Ovary (tissue), 9 donors: Measurements from ENCODE around the gene CDK6. TPM values are rescaled to one million over a fixed set of nuclear protein-coding genes. Genes with fewer than 3 reads are reported as not detected.

Experiments
- DNase-seq, 5 donors: peaks; one replicate each; pipeline ENCODE4 v3.0.0-alpha.2; 2019 to 2020
- H3K27ac ChIP-seq, 2 donors: fragments of 200-600 bp; one replicate each; pipeline versions ENCODE4 v1.5.1 to v1.8.0; 2019 to 2022
- H3K27me3 ChIP-seq: fragments of 200-600 bp; one replicate; pipeline ENCODE4 v1.8.0; 2022
- H3K36me3 ChIP-seq: fragments of 200-600 bp; sonication (generic); one replicate; pipeline ENCODE4 v1.5.1; 2019
- H3K4me1 ChIP-seq: one replicate; pipeline ENCODE4 v1.8.1; 2013; ENCODE audit warnings: mild to moderate bottlenecking, moderate library complexity; ENCODE audit not compliant: insufficient read depth
- H3K4me3 ChIP-seq: fragments of 200-600 bp; sonication (generic); one replicate; pipeline ENCODE4 v1.5.1; 2017
- H3K9me3 ChIP-seq, 2 donors: fragments of 200-600 bp in 1 of 2; sonication (generic) in 1 of 2; one replicate each; pipeline versions ENCODE4 v1.5.1 to v1.8.1; 2013 to 2019; ENCODE audit warnings: mild to moderate bottlenecking in 1 of 2, moderate library complexity in 1 of 2
- CTCF ChIP-seq, 3 donors: fragments of 450-650 bp in 2 of 3; fragments of 200-600 bp in 1 of 3; IDR thresholded peaks; one replicate each; pipeline versions ENCODE4 v1.5.1 to v1.8.0; 2016 to 2022; ENCODE audit warnings: antibody characterized with exemption in 3 of 3, mild to moderate bottlenecking in 1 of 3
- EP300 ChIP-seq: sonication (generic); formaldehyde crosslinking; IDR thresholded peaks from one replicate; pipeline ENCODE4 v1.6.1; 2017; ENCODE audit warnings: antibody characterized with exemption
- POLR2A ChIP-seq: fragments of 450-650 bp; IDR thresholded peaks from one replicate; pipeline ENCODE4 v1.6.1; 2017; ENCODE audit warnings: antibody characterized with exemption, mild to moderate bottlenecking, moderate library complexity
- WGBS, 3 donors: extraction: QIAGEN DNeasy Blood & Tissue Kit in 1 of 3; methylation state at CpG; one replicate each; pipeline versions ENCODE4 v1.1.5 to v1.1.7; 2013 to 2017; 5-methylcytosine and 5-hydroxymethylcytosine counted together
- intact Hi-C, 4 donors: fragments of 100-400 bp; cut with DNase I; formaldehyde crosslinking; loops; one replicate each; pipeline versions ENCODE4 v1.11.0 to v1.15.1; 2022 to 2023
- polyA plus RNA-seq, 2 donors: library from polyadenylated mRNA; stranded (reverse); fragments of 200-250 nt in 1 of 2; fragments of 350-450 nt in 1 of 2; fragmentation: Illumina TruSeq in 1 of 2; extraction: RNeasy Lipid Tissue Mini Kit (QIAGEN cat#74804) in 1 of 2; gene quantifications; one replicate each; pipeline ENCODE4 v1.2.3, GENCODE V29; 2013 to 2014
- total RNA-seq, 7 donors: library from RNA; depleted of rRNA in 2 of 7; stranded (reverse); fragments of >200 nt in 2 of 7; fragmentation: NEBNext Ultra II Directional in 3 of 7; extraction: Animal tissue kit (Norgen Biotek cat#: 25700) in 3 of 7; gene quantifications; one replicate each; pipeline versions ENCODE4 v1.1.0 to v1.2.4, GENCODE V29; 2016 to 2023
- donor health status: DM: no; HTN: no; CAD: no; lungs with moderate emphysema.
- donor health status: DM: no; HTN: no; CAD: no.
- donor health status: Bipolar disorder and iron deficiency.
- donor health status: DM: yes; HTN: yes; CAD: no.
- donor health status: DM: no; HTN: no; CAD: no.
- donor health status: DM: yes; HTN: yes; CAD: no.

CDK6 gene
- total and polyA plus RNA-seq, 9 donors: 1.8 to 20.4 (median 11.2) TPM

GRCh38 chr7:92584953-92585352 lies 251.4 kb downstream of the CDK6 start:
- no peaks in the 10 kb centered on the region for H3K27me3 ChIP-seq
- H3K36me3 ChIP-seq: no peaks in the 10 kb centered on the region
- no peak overlapping the region for H3K4me3 ChIP-seq
- H3K27ac ChIP-seq: no peak overlapping the region
- H3K4me1 ChIP-seq: peaks cover 13% of the 10 kb centered on the region
- TF ChIP-seq EP300: no peak
- TF ChIP-seq POLR2A: no peak
- TF ChIP-seq CTCF (IDR thresholded peaks at IDR 0.05): no peak
- intact Hi-C loops: no loop called here
- DNase-seq: no peak
- no peaks in the 10 kb centered on the region for H3K9me3 ChIP-seq

GRCh38 chr7:92582948-92583347 lies 253.4 kb downstream of the CDK6 start:
- TF ChIP-seq POLR2A: no peak
- no peak for DNase-seq
- H3K9me3 ChIP-seq: no peaks in the 10 kb centered on the region
- 96 to 100% (median 98%) methylated on average over 1 of the region's 1 CpG for WGBS, 3 donors
- no peak overlapping the region for H3K27ac ChIP-seq
- no peaks in the 10 kb centered on the region for H3K36me3 ChIP-seq
- H3K4me1 ChIP-seq: peaks cover 4% of the 10 kb centered on the region
- H3K4me3 ChIP-seq: no peak overlapping the region
- intact Hi-C loops: no loop called here
- H3K27me3 ChIP-seq: no peaks in the 10 kb centered on the region

GRCh38 chr7:92576296-92576695 lies 260.1 kb downstream of the CDK6 start:
- Histone ChIP-seq H3K9me3 (no peaks in the 10 kb centered on the region), H3K27me3 (no peaks in the 10 kb centered on the region), H3K36me3 (no peaks in the 10 kb centered on the region), H3K27ac (no peak overlapping the region), H3K4me3 (no peak overlapping the region), H3K4me1 (no peaks in the 10 kb centered on the region)
- TF ChIP-seq CTCF (IDR thresholded peaks at IDR 0.05) (no peak), EP300 (no peak), POLR2A (no peak)
- no peak for DNase-seq
- intact Hi-C loops: no loop called here
- WGBS, 3 donors: 78 to 88% (median 85%) methylated on average over 3 of the region's 3 CpGs

- no peaks in the 10 kb centered on the region for H3K9me3 ChIP-seq
- WGBS, 3 donors: 79 to 86% (median 84%) methylated on average over 4 of the region's 4 CpGs
- no peaks in the 10 kb centered on the region for H3K36me3 ChIP-seq
- H3K27ac ChIP-seq: no peak overlapping the region
- no peak for DNase-seq
- TF ChIP-seq CTCF (IDR thresholded peaks at IDR 0.05) (no peak), POLR2A (no peak), EP300 (no peak)
- H3K4me3 ChIP-seq: no peak overlapping the region
- intact Hi-C loops: no loop called here
- no peaks in the 10 kb centered on the region for H3K4me1 ChIP-seq
- no peaks in the 10 kb centered on the region for H3K27me3 ChIP-seq
These were observed 267.2 kb downstream of the CDK6 start for GRCh38 chr7:92569137-92569536.

GRCh38 chr7:92567460-92567859 lies 268.9 kb downstream of the CDK6 start:
- Histone ChIP-seq H3K36me3 (no peaks in the 10 kb centered on the region), H3K27me3 (no peaks in the 10 kb centered on the region), H3K27ac (no peak overlapping the region), H3K9me3 (no peaks in the 10 kb centered on the region), H3K4me1 (no peaks in the 10 kb centered on the region), H3K4me3 (no peak overlapping the region)
- intact Hi-C loops: no loop called here
- WGBS, 3 donors: 90 to 95% (median 91%) methylated on average over 6 of the region's 6 CpGs
- DNase-seq: no peak
- no peak for TF ChIP-seq EP300
- no peak for TF ChIP-seq POLR2A
- TF ChIP-seq CTCF (IDR thresholded peaks at IDR 0.05): no peak
